Measurements from ENCODE around the gene VSTM1.

DNA sequence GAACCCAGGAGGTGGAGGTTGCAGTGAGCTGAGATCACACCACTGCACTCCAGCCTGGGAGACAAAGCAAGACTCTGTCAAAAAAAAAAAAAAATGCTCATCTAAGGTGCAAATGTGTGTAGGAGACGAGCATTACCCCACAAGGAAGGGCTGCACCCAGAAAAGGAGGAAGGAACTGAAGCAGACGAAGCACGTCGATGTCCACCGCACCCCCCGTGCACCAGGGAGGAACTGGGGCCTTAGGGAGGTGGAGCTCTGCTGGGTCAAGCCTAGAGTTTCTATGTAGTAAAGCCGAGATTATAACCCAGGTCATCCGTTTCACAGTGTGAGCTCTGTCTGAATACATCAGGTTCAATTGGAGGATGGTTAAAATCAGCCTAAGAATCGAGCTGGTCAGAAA, 1.1 kb downstream of the VSTM1 start:
- TF ChIP-seq POLR2AphosphoS5 (IDR thresholded peaks at IDR 0.05; ENCODE audit: low read depth, low read length) (no peak), SIN3A (IDR thresholded peaks at IDR 0.05; ENCODE audit: borderline replicate concordance, insufficient read depth, low read length) (no peak)

Measured in PFSK-1 (cell line).